Body of pancreas (tissue), 4 donors: ENCODE measurements around the gene FOXO6. TPM values are rescaled to one million over a fixed set of nuclear protein-coding genes. Genes with fewer than 3 reads are reported as not detected.

Experiments
- ATAC-seq: fragments of 150-250 bp; one replicate; pipeline ENCODE4 v1.9.1; 2016
- DNase-seq, 4 donors: peaks; one replicate each; pipeline ENCODE4 v3.0.0-alpha.2; 2019
- H3K27ac ChIP-seq, 4 donors: fragments of 200-600 bp; sonication (generic); 1 replicate in 3 of 4; 2 replicates in 1 of 4; pipeline versions ENCODE4 v1.5.1 to v1.6.1; 2016 to 2019; ENCODE audit warnings: mild to moderate bottlenecking in 1 of 4, mixed read lengths in 1 of 4, moderate library complexity in 1 of 4
- H3K27me3 ChIP-seq, 2 donors: fragments of 200-600 bp; sonication (generic); one replicate each; pipeline ENCODE4 v1.6.0; 2016; ENCODE audit warnings: mild to moderate bottlenecking in 1 of 2
- H3K36me3 ChIP-seq, 2 donors: fragments of 200-600 bp; sonication (generic); replicated peaks in 1 of 2; 2 replicates each; pipeline ENCODE4 v1.5.1; 2016; ENCODE audit warnings: low read depth in 2 of 2; ENCODE audit not compliant: insufficient read depth in 1 of 2
- H3K4me1 ChIP-seq: fragments of 200-600 bp; sonication (generic); one replicate; pipeline ENCODE4 v1.6.0; 2016
- H3K4me3 ChIP-seq, 2 donors: fragments of 200-600 bp; sonication (generic); 1 replicate in 1 of 2; 2 replicates in 1 of 2; pipeline ENCODE4 v1.5.1; 2016 to 2019
- H3K9me3 ChIP-seq, 3 donors: fragments of 200-600 bp; sonication (generic); 1 replicate in 2 of 3; 2 replicates in 1 of 3; pipeline ENCODE4 v1.5.1; 2016
- POLR2A ChIP-seq, 3 donors: fragments of 450-650 bp; IDR thresholded peaks; one replicate each; pipeline ENCODE4 v1.6.1; 2016; ENCODE audit warnings: antibody characterized with exemption in 3 of 3, mild to moderate bottlenecking in 2 of 3
- WGBS, 2 donors: methylation state at CpG; one replicate each; pipeline ENCODE4 v1.1.5; 2017; 5-methylcytosine and 5-hydroxymethylcytosine counted together
- intact Hi-C: fragments of 100-400 bp; cut with DNase I; formaldehyde crosslinking; loops from one replicate; pipeline ENCODE4 v1.15.1; 2023
- total RNA-seq, 2 donors: library from RNA; depleted of rRNA; stranded (reverse); fragments of >200 nt; gene quantifications; one replicate each; pipeline ENCODE4 v1.1.0, GENCODE V29; 2016
- TF ChIP-seq, protein P1 (sequence below), 7 experiments: fragments of 450-650 bp in 4 of 7; fragments of 200-600 bp in 3 of 7; sonication (generic) in 3 of 7; IDR thresholded peaks; one replicate each; pipeline ENCODE4 v1.5.1; 2016 to 2019; ENCODE audit warnings: antibody characterized with exemption in 7 of 7

The FOXO6 gene
- total RNA-seq, 2 donors from 2014 or later: 1.0 to 2.3 TPM

DNA sequence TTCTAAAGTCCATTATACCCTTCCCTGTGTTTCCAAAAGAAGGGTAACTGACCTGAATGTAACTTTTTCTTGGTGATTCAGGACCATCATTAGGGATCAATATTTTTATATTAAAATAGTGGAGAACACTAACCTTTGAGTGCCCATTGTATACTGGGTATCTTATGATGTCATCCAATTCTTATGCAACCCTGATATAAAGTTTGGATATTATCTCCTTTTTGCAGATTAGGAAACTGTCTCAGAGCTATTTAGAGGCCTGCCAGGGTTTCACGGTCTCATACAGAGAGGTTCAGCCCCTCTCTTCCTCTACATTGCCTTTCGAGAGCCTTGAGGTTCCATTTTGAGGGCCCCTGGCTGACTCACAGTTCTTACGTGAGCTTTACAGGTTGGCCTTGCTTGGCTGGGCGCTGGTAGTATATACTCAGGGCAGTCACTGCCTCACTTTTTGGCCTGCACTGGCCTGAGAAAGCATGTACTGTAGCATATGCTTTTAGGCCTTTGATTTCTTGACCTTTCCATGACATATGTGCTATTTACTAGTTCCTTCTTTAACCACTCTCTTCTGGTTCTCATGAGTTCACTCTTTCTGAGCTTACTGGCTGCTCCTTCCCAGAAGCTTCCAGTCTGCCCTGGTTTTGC, 15.7 kb upstream of the FOXO6 start:
- DNase-seq (no peak), ATAC-seq (no peak)
- H3K27me3 ChIP-seq: no peaks in the 10 kb centered on the region
- peaks cover 13% of the 10 kb centered on the region for H3K4me1 ChIP-seq
- intact Hi-C loops: no loop called here
- no peak overlapping the region for H3K4me3 ChIP-seq
- H3K36me3 ChIP-seq: no peaks in the 10 kb centered on the region
- H3K27ac ChIP-seq: no peak overlapping the region
- H3K9me3 ChIP-seq: no peaks in the 10 kb centered on the region
- TF ChIP-seq, protein P1, sequence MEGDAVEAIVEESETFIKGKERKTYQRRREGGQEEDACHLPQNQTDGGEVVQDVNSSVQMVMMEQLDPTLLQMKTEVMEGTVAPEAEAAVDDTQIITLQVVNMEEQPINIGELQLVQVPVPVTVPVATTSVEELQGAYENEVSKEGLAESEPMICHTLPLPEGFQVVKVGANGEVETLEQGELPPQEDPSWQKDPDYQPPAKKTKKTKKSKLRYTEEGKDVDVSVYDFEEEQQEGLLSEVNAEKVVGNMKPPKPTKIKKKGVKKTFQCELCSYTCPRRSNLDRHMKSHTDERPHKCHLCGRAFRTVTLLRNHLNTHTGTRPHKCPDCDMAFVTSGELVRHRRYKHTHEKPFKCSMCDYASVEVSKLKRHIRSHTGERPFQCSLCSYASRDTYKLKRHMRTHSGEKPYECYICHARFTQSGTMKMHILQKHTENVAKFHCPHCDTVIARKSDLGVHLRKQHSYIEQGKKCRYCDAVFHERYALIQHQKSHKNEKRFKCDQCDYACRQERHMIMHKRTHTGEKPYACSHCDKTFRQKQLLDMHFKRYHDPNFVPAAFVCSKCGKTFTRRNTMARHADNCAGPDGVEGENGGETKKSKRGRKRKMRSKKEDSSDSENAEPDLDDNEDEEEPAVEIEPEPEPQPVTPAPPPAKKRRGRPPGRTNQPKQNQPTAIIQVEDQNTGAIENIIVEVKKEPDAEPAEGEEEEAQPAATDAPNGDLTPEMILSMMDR (IDR thresholded peaks at IDR 0.05): no peak
- no peak for TF ChIP-seq POLR2A (IDR thresholded peaks at IDR 0.05)
- WGBS, 2 donors: 64 to 67% methylated on average over 4 of the region's 4 CpGs

DNA sequence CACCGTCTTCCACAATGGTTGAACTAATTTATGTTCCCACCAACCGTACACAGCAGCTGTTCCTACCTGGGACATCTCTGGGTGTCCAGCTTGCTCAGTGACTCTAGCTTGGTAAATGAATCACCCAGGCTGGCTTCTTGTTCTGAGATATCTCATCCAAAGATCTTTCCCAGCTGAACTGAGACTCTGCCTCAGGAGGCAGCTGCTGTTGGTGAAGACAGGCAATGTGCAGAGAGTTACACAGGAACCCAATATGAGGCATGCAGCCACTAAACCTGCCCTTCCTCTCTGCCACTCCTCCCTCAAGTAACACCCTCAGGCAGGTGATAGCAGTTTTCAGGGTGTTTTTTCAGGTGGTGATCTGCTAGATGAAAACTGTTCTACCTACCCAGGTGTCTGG, 14.0 kb upstream of the FOXO6 start:
- Histone ChIP-seq H3K27ac (no peak overlapping the region), H3K4me3 (no peak overlapping the region), H3K36me3 (no peaks in the 10 kb centered on the region), H3K4me1 (peaks cover 4% of the 10 kb centered on the region), H3K27me3 (no peaks in the 10 kb centered on the region), H3K9me3 (no peaks in the 10 kb centered on the region)
- no peak for DNase-seq
- intact Hi-C loops: no loop called here
- TF ChIP-seq, protein P1 (IDR thresholded peaks at IDR 0.05): no peak
- TF ChIP-seq POLR2A (IDR thresholded peaks at IDR 0.05): no peak
- no peak for ATAC-seq
- 94 to 100% methylated on average over 2 of the region's 2 CpGs for WGBS, 2 donors

DNA sequence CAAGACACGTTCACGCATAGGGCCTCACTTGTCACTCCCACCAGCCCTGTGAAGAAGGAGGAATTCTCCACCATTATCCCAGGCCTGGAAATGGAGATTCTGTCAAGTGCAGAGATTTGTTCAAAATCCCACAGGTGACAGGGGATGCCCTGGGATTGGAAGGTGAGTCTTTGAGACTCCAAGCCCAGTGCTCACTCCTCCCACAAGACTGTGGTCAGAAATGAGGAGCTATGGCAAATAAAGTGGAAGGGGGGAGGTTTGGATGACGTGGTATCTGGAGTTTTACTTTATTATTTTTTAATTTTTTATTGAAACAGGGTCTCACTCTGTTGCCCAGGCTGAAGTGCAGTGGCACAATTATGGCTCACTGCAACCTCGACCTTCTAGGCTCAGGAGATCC, 12.8 kb upstream of the FOXO6 start:
- no peak for DNase-seq
- H3K4me1 ChIP-seq: no peaks in the 10 kb centered on the region

DNA sequence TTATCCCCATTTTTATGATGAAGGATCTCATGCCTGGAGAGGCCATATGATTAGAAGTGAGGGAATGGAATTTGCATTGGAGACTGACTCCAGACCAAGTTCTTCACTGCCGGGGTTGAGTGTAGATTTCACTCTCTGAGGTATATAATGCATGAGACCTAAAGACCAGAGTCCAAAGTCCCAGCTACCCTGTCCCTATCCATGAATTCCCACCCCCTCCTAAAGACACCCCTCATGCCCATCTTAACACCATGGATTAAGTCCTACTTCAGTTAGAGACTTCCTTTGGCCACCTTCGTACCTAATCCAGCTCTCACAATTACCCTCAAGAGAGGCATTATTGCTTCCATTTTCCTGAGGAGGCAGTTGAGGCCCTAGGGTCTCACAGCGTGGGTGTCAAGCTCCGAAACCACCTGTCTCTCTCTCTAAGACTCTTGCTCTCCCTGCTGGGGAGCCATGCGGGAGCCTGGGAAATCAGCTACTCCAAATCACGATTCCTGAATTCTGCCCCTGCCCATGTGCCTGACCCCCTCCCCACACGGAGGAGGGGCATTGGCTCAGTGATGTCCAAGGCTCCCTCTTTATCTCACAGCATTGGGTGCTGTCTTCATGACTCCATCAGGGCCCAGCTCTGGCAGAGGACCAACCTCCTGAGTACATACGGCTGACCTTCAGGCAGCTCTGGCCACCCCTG, 11.7 kb upstream of the FOXO6 start:
- no peaks in the 10 kb centered on the region for H3K9me3 ChIP-seq
- H3K27ac ChIP-seq: no peak overlapping the region
- no peaks in the 10 kb centered on the region for H3K36me3 ChIP-seq
- H3K4me3 ChIP-seq: no peak overlapping the region
- ATAC-seq: no peak
- TF ChIP-seq, protein P1 (IDR thresholded peaks at IDR 0.05): no peak
- 80 to 91% methylated on average over 8 of the region's 8 CpGs for WGBS, 2 donors
- DNase-seq: no peak
- H3K4me1 ChIP-seq: no peaks in the 10 kb centered on the region
- no peaks in the 10 kb centered on the region for H3K27me3 ChIP-seq
- intact Hi-C loops: no loop called here

More for the DNA sequence above, 12.8 kb upstream of the FOXO6 start:
- WGBS, 2 donors: 74 to 77% methylated on average over 4 of the region's 4 CpGs
- Histone ChIP-seq H3K27me3 (no peaks in the 10 kb centered on the region), H3K4me3 (no peak overlapping the region), H3K36me3 (no peaks in the 10 kb centered on the region), H3K9me3 (no peaks in the 10 kb centered on the region), H3K27ac (no peak overlapping the region)
- ATAC-seq: no peak
- no peak for TF ChIP-seq POLR2A (IDR thresholded peaks at IDR 0.05)
- TF ChIP-seq, protein P1 (IDR thresholded peaks at IDR 0.05): no peak
- intact Hi-C loops: no loop called here

DNA sequence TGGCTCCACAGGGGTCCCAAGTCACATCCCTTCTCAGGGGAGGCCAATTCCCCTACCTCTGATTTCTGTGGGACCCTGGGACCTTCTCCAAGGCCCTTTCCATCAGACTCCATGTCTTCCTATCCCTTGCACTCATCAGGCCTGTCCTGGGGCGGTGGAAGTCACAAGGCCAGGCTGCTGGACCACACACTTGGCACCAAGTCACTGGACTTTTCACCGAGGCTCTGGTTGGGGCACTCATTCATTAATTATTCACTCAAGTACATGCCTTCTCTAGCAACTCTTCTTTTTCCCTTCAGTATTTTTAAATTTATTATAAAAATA, 11.2 kb upstream of the FOXO6 start:
- Histone ChIP-seq H3K27ac (no peak overlapping the region), H3K36me3 (no peaks in the 10 kb centered on the region), H3K4me3 (no peak overlapping the region), H3K9me3 (no peaks in the 10 kb centered on the region), H3K27me3 (no peaks in the 10 kb centered on the region), H3K4me1 (no peaks in the 10 kb centered on the region)
- 48 to 52% methylated on average over 2 of the region's 2 CpGs for WGBS, 2 donors
- DNase-seq (peak in 1 of 4 donors; percentile 2), ATAC-seq (no peak)
- TF ChIP-seq, protein P1 (IDR thresholded peaks at IDR 0.05): no peak
- TF ChIP-seq POLR2A (IDR thresholded peaks at IDR 0.05): no peak
- intact Hi-C loops: no loop called here
